ENCODE measurements around the gene ZFX. TPM values are rescaled to one million over a fixed set of nuclear protein-coding genes. Genes with fewer than 3 reads are reported as not detected.

Gene ZFX
- total RNA-seq, 1 experiment from 2014 or later: 63.9 TPM

GRCh38 chrX:24242649-24243175 is 93.2 kb downstream of the ZFX start:
- Histone ChIP-seq H3K4me1 (ENCODE audit: insufficient read depth, low read length, poor library complexity, severe bottlenecking) (peaks cover 36% of the 10 kb centered on the region), H3K36me3 (ENCODE audit: insufficient read depth, low read length, poor library complexity, severe bottlenecking) (no peaks in the 10 kb centered on the region), H3K27ac (ENCODE audit: low read depth, low read length, poor library complexity, severe bottlenecking) (no peak overlapping the region), H3K9me3 (ENCODE audit: low read depth, low read length, poor library complexity, severe bottlenecking) (no peaks in the 10 kb centered on the region), H3K27me3 (replicated peaks; ENCODE audit: insufficient read depth, low read depth, low read length, poor library complexity) (no peaks in the 10 kb centered on the region), H3K4me3 (ENCODE audit: low read depth, low read length, poor library complexity, severe bottlenecking) (no peak overlapping the region)
- TF ChIP-seq CTCF (conservative IDR thresholded peaks at IDR 0.05; ENCODE audit: low read depth, low read length): no peak
- TF ChIP-seq EZH2 (IDR thresholded peaks at IDR 0.05; ENCODE audit: borderline replicate concordance, low read depth, low read length, poor library complexity, severe bottlenecking): no peak
- BruUV-seq (replicated peaks): no TSS peak
- CTCF ChIA-PET: interaction anchor here (0.6 to 0.7 kb wide), 2 partner anchors 230 to 600 kb away, joined by 4 read pairs; no protein-coding TSS in a partner anchor
- peak; percentile 58 for DNase-seq (ENCODE audit: low spot score)
- POLR2A ChIA-PET (ENCODE audit: low non-redundant PET): no interaction called here
- intact Hi-C loops (cut with micrococcal nuclease; ENCODE audit: unreplicated experiment): loop anchor here (2.0 to 5.0 kb wide), 2 partner anchors 95 to 162 kb away; partner anchors contain the start of gene ZFX

GRCh38 chrX:24243188-24243587 is 93.7 kb downstream of the ZFX start:
- TF ChIP-seq EZH2 (IDR thresholded peaks at IDR 0.05; ENCODE audit: borderline replicate concordance, low read depth, low read length, poor library complexity, severe bottlenecking) (no peak), CTCF (conservative IDR thresholded peaks at IDR 0.05; ENCODE audit: low read depth, low read length) (no peak)
- no TSS peak for BruUV-seq (replicated peaks)
- Histone ChIP-seq H3K9me3 (ENCODE audit: low read depth, low read length, poor library complexity, severe bottlenecking) (no peaks in the 10 kb centered on the region), H3K27me3 (replicated peaks; ENCODE audit: insufficient read depth, low read depth, low read length, poor library complexity) (no peaks in the 10 kb centered on the region), H3K36me3 (ENCODE audit: insufficient read depth, low read length, poor library complexity, severe bottlenecking) (no peaks in the 10 kb centered on the region), H3K4me3 (ENCODE audit: low read depth, low read length, poor library complexity, severe bottlenecking) (no peak overlapping the region), H3K4me1 (ENCODE audit: insufficient read depth, low read length, poor library complexity, severe bottlenecking) (peaks cover 36% of the 10 kb centered on the region), H3K27ac (ENCODE audit: low read depth, low read length, poor library complexity, severe bottlenecking) (no peak overlapping the region)
- POLR2A ChIA-PET (ENCODE audit: low non-redundant PET): no interaction called here
- CTCF ChIA-PET: interaction anchor here (1.1 kb wide), 1 partner anchor 162 kb away, joined by 3 read pairs; no protein-coding TSS in a partner anchor
- intact Hi-C loops (cut with micrococcal nuclease; ENCODE audit: unreplicated experiment): loop anchor here (2.0 to 5.0 kb wide), 2 partner anchors 96 to 162 kb away; partner anchors contain the start of gene ZFX
- DNase-seq (ENCODE audit: low spot score): peak; percentile 28

- CTCF ChIA-PET: interaction anchor here (1.1 kb wide), 1 partner anchor 162 kb away, joined by 3 read pairs; no protein-coding TSS in a partner anchor
- Histone ChIP-seq H3K4me1 (ENCODE audit: insufficient read depth, low read length, poor library complexity, severe bottlenecking) (peaks cover 36% of the 10 kb centered on the region), H3K4me3 (ENCODE audit: low read depth, low read length, poor library complexity, severe bottlenecking) (no peak overlapping the region), H3K27ac (ENCODE audit: low read depth, low read length, poor library complexity, severe bottlenecking) (no peak overlapping the region), H3K27me3 (replicated peaks; ENCODE audit: insufficient read depth, low read depth, low read length, poor library complexity) (no peaks in the 10 kb centered on the region), H3K9me3 (ENCODE audit: low read depth, low read length, poor library complexity, severe bottlenecking) (no peaks in the 10 kb centered on the region), H3K36me3 (ENCODE audit: insufficient read depth, low read length, poor library complexity, severe bottlenecking) (no peaks in the 10 kb centered on the region)
- TF ChIP-seq CTCF (conservative IDR thresholded peaks at IDR 0.05; ENCODE audit: low read depth, low read length) (no peak), EZH2 (IDR thresholded peaks at IDR 0.05; ENCODE audit: borderline replicate concordance, low read depth, low read length, poor library complexity, severe bottlenecking) (no peak)
- BruUV-seq (replicated peaks): no TSS peak
- peak; percentile 77 for DNase-seq (ENCODE audit: low spot score)
- POLR2A ChIA-PET (ENCODE audit: low non-redundant PET): no interaction called here
- intact Hi-C loops (cut with micrococcal nuclease; ENCODE audit: unreplicated experiment): loop anchor here (2.0 to 5.0 kb wide), 2 partner anchors 96 to 163 kb away; partner anchors contain the start of gene ZFX
Measured at GRCh38 chrX:24243692-24244091, 94.2 kb downstream of the ZFX start.
